GM19452 (cell line): ENCODE data around the gene UNC50.
"Not testable (repeated sequence)": the region's sequence is repeated elsewhere in the genome, so short reads cannot be mapped to it uniquely, and the experiment has no call there.

Experiments
- ATAC-seq: cut with Tn5 transposase; IDR thresholded peaks from one replicate; pipeline ENCODE4 v1.9.1; 2021; ENCODE audit not compliant: unreplicated experiment

The UNC50 gene

GRCh38 chr2:98576666-98577312, 31.6 kb upstream of the UNC50 start:
- ATAC-seq = no peak

GRCh38 chr2:98577313-98577712, 31.1 kb upstream of the UNC50 start:
- no peak for ATAC-seq

GRCh38 chr2:98578231-98578630, 30.2 kb upstream of the UNC50 start:
- no peak for ATAC-seq

GRCh38 chr2:98579926-98580325, 28.5 kb upstream of the UNC50 start:
- no peak for ATAC-seq

GRCh38 chr2:98580656-98581284, 27.6 kb upstream of the UNC50 start:
- no peak for ATAC-seq

- ATAC-seq = no peak
Measured at GRCh38 chr2:98582523-98582922, 25.9 kb upstream of the UNC50 start.

GRCh38 chr2:98583276-98583675, 25.1 kb upstream of the UNC50 start:
- ATAC-seq = no peak

GRCh38 chr2:98583816-98584618, 24.4 kb upstream of the UNC50 start:
- ATAC-seq = no peak

GRCh38 chr2:98585386-98585785, 23.0 kb upstream of the UNC50 start:
- ATAC-seq = no peak

- ATAC-seq = no peak
Measured at GRCh38 chr2:98586551-98587140, 21.7 kb upstream of the UNC50 start.

- no peak for ATAC-seq
Measured at GRCh38 chr2:98588880-98589431, 19.4 kb upstream of the UNC50 start.

GRCh38 chr2:98589489-98589888, 18.9 kb upstream of the UNC50 start:
- ATAC-seq = no peak

- ATAC-seq = no peak
Measured at GRCh38 chr2:98592565-98592964, 15.8 kb upstream of the UNC50 start.

GRCh38 chr2:98594665-98595064, 13.7 kb upstream of the UNC50 start:
- ATAC-seq = not testable (repeated sequence)

GRCh38 chr2:98598781-98599428, 9.5 kb upstream of the UNC50 start:
- ATAC-seq = no peak

GRCh38 chr2:98601532-98602132, 6.8 kb upstream of the UNC50 start:
- ATAC-seq = no peak

GRCh38 chr2:98604547-98604946, 3.8 kb upstream of the UNC50 start:
- no peak for ATAC-seq

GRCh38 chr2:98605076-98605475, 3.3 kb upstream of the UNC50 start:
- no peak for ATAC-seq

- no peak for ATAC-seq
Measured at GRCh38 chr2:98606431-98606830, 2.0 kb upstream of the UNC50 start.

- no peak for ATAC-seq
Measured at GRCh38 chr2:98607104-98607503, 1.3 kb upstream of the UNC50 start.

GRCh38 chr2:98607741-98608115, 661 bp upstream of the UNC50 start:
- no peak for ATAC-seq
